Kasumi-1 (cell line): Measurements from ENCODE around the gene POTEB2.
"Not testable (repeated sequence)": the region's sequence is repeated elsewhere in the genome, so short reads cannot be mapped to it uniquely, and the experiment has no call there.

Source experiments
- DNase-seq, 2 experiments: peaks; one replicate each; lab custom pipeline; 2025; lab: John Stamatoyannopoulos, UW

POTEB2 gene

GRCh38 chr15:20866214-20866613 lies at the start of gene POTEB2:
TSS of gene POTEB2 (minus strand) at chr15:20866314. CDS start at chr15:20866281, 33 bp downstream.
- not testable (repeated sequence) for DNase-seq

DNA sequence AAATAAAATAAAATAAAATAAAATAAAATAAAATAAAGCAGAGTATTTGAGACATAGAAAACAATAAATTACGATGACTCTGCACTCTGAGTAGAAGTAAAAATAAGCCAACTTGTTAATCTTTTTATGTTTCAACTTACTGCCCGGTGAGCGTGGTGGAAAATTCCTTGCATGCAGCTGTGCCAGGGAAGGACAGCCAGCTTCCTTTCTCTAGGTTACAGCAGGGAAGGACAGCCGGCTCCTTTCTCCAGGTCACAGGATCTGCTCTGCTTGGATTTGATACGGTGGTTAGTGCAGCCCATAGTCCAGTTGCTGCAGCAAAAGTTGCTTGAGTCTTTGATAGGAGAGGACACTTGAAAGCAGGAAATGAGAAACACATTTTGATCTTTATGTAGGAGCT lies 13.8 kb upstream of the POTEB2 start:
- DNase-seq, result not testable (repeated sequence)

GRCh38 chr15:20878464-20878863 lies 12.3 kb upstream of the POTEB2 start:
- DNase-seq, result not testable (repeated sequence)

GRCh38 chr15:20877819-20878218 lies 11.7 kb upstream of the POTEB2 start:
- DNase-seq, result not testable (repeated sequence)
